Adipose tissue (tissue), 3 donors: ENCODE results near the gene TLE2. TPM values are rescaled to one million over a fixed set of nuclear protein-coding genes. Genes with fewer than 3 reads are reported as not detected.
A peak's percentile ranks its signal among the peaks of the same experiment; 100 is the strongest.
"Not testable (repeated sequence)": the region's sequence is repeated elsewhere in the genome, so short reads cannot be mapped to it uniquely, and the experiment has no call there.

Experiments
- H3K27ac ChIP-seq: one replicate; pipeline ENCODE4 v1.5.1; 2013; ENCODE audit warnings: low read depth, low read length
- WGBS, 3 donors: extraction: QIAGEN DNeasy Blood & Tissue Kit; methylation state at CpG; one replicate each; pipeline ENCODE4 v1.1.7; 2013; 5-methylcytosine and 5-hydroxymethylcytosine counted together
- polyA plus RNA-seq, 3 donors: library from polyadenylated mRNA; stranded (reverse); fragments of 200-250 nt; gene quantifications; one replicate each; pipeline ENCODE4 v1.2.3, GENCODE V29; 2013
- donor health status: healthy with polysubstance abuse.
- donor health status: Bipolar disorder and iron deficiency.
- donor health status: healthy.

TLE2 gene
- polyA plus RNA-seq, 3 donors, result 21.1 to 53.6 (median 25.2) TPM

DNA sequence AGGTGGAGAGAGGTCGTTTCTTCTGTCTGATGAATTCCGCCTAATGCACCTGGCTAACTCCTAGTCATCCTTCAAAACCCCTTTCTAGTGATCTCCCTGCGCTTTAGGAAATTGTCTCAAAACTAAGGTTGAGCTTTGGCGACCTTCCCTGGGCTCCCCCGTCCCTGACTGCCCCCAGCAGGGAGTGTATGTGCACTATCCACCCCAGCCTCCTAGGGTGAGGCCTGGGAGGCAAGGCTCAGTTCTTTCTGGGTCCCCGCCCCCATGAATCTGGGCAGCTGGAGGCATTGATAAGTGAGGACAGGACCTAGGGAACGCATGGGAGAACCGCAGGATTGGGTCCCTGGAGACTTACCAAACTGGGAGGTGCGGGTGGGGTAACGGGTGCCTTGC lies 51.3 kb downstream of the TLE2 start:
- 29 to 60% (median 51%) methylated on average over 10 of the region's 10 CpGs for WGBS, 3 donors
- H3K27ac ChIP-seq, result no peak overlapping the region

DNA sequence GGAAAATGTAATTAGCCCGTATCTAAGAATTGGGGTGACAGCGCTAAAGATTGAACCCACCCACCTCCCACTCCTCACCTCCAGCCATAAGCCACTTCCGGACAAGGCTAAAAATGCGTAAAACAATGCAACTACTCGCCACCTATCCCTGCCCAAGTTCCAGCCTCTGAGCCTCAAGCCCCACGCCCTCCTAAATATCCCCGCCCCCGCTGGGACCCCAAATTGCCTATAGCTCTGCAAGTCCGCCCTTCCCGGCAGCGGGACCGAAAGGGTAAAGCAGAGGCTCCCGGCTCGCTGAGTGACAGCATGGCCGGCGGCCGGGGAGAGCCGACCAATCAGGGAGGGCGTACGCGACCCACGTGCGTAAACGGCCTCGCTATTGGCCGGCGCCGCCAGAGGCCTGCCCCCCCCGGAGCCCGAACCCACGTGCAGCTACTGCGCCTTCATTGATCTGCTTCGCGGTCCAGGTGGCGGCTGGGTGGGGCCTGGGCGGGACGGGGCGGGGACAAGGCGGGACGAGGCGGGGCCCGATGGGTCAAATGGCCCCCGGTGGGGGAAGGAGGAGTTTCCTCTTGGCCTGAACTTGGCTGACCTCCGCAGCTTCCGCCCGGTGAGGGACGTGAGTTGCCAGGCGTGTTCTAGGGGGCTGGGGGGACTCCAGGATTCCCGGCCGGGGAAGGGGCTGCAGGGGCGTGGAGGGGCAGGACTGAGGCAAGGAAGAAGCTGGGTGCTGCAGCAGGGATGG lies 51.9 kb downstream of the TLE2 start, which contains the start of gene TLE6:
TLE6 (plus strand) TSS at position 564 of the 745 bp plus-strand sequence. CDS start 670 bp downstream, outside the sequence.
- H3K27ac ChIP-seq, result no peak within 1 kb of the TSS
- 0 to 1% (median 1%) methylated on average over 50 to 51 of the region's 51 CpGs for WGBS, 3 donors

DNA sequence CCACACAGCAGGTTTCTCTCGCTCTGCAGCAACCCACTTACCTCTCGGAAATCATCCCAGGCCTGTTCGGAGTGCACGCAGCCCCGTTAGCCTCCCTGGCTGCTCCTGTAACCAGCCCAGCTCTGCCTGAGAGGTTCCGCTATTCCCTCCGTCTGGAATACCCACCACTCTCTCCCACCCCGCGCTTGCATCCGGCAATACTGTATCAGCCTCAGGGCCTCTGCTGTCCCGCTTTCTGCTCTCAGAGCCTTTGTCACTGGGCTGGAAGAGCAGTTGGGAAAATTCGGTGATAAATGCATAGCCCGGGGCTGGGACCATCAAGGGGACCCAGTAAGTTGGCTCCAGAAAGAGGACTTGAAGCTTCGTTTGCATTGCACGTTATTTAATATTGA lies 52.5 kb downstream of the TLE2 start:
- H3K27ac ChIP-seq, result no peak overlapping the region
- WGBS, 3 donors, result 10 to 20% (median 15%) methylated on average over 15 of the region's 15 CpGs

DNA sequence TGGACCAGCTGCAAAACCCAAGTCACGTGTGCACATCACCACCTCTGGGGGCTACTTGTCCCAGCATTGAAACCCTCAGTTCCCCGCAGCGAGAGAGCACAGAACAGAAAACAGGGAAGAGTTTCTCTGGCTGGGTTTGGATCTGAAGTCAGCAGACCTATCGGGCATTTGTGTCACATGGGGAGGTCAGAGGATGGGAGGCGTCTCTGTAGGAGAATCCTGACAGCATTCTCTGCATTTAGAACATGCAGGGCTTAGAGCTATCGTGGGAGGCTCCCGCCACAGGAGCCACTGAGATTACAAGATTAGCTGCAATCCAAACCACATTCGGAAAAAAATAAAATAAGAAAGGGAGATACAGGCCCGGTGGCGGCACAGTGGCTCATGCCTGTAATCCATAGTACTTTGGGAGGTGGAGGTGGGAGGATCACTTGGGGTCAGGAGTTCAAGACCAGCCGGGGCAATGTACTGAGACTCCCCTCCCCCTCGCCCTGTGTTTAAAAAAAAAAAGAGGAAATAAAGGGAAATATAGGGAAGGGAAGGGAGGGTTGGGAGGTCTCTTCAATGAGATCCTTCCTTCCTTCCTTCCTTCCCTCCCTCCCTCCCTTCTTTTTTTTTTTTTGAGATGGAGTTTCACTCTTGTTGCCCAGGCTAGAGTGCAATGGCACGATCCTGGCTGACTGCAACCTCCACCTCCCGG lies 54.6 kb downstream of the TLE2 start:
- no peak overlapping the region for H3K27ac ChIP-seq
- WGBS, 3 donors, result 6 to 62% (median 11%) methylated on average over 13 to 14 of the region's 14 CpGs

DNA sequence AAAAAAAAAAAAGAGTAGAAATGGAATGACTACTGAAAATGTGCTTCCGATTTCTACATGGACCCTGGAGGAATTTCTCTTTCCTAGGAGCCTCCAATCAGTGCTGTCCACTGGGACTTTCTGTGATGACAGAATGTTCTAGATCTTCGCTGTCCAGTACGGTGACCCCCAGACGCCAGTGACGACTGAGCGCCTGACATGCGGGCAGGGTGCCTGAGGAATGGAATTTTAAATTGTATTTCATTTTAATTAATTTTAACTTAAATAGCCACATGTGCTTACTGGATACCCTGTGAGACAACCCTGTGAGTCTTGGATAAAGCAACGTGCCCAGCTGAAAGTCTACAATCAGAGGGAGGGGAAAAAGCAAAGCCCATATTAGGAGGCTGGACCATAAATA lies 55.9 kb downstream of the TLE2 start:
- 49 to 70% (median 55%) methylated on average over 8 of the region's 8 CpGs for WGBS, 3 donors
- H3K27ac ChIP-seq, result no peak overlapping the region

DNA sequence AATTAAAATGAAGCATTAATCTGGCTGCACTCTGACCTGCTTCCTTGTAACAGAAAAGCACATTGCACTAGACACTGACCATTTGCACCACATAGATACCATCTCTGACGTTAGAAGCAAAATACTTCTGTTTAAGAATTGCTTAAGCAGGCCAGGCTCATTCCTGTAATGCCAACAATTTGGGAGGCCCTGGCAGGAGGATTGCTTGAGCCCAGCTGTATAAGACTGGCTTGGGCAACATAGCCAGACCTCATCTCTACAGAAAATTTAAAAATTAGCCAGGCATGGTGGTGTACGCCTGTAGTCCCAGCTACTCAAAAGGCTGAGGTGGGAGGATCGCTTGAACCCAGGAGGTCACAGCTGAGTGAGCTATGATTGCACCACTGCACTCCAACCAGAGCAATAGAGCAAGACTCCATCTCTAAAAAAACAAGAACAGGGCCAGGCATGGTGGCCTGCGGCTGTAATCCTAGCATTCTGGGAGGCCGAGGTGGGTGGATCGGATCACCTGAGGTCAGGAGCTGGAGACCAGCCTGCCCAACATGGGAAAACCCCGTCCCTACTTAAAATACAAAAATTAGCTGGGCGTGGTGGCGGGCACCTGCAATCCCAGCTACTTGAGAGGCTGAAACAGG lies 58.8 kb downstream of the TLE2 start:
- 70 to 85% (median 79%) methylated on average over 9 of the region's 9 CpGs for WGBS, 3 donors
- no peak overlapping the region for H3K27ac ChIP-seq

DNA sequence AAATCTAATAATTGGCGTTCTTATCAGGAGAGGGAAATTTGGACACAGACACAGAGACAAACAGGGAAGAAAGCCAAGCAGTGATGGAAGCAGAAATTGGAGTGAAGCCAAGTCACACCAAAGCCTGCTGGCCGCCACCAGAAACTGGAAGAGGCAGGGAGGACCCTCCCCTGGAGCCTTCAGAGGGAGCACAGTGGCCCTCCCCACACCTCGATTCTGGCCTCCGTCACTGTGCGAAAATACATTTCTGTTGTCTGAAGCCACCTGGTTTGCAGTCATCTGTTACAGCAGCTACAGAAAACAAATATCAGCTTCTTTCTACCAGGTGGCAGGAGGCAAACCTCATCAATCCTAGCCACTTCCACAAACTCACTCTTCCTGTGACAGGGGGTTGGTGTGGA lies 60.0 kb downstream of the TLE2 start:
- H3K27ac ChIP-seq, result no peak overlapping the region
- 10 to 25% (median 24%) methylated on average over 5 of the region's 5 CpGs for WGBS, 3 donors

DNA sequence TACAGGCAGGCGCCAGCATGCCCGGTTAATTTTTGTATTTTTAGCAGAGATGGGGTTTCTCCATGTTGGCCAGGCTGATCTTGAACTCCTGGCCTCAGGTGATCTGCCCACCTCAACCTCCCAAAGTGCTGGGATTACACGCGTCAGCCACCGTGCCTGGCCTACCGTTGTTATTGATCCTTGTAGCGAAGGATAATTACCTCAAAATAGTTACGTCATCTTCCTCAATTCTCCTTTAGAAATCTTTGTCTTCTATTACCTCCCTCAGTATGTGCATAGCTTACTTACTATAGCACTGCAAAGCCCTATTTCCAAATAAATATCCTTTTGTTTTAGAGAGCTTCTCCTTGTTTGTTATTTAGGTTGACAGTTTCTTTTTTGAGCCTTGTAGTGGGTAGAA lies 61.1 kb downstream of the TLE2 start:
- 74 to 85% (median 85%) methylated on average over 8 of the region's 8 CpGs for WGBS, 3 donors
- H3K27ac ChIP-seq, result no peak overlapping the region

DNA sequence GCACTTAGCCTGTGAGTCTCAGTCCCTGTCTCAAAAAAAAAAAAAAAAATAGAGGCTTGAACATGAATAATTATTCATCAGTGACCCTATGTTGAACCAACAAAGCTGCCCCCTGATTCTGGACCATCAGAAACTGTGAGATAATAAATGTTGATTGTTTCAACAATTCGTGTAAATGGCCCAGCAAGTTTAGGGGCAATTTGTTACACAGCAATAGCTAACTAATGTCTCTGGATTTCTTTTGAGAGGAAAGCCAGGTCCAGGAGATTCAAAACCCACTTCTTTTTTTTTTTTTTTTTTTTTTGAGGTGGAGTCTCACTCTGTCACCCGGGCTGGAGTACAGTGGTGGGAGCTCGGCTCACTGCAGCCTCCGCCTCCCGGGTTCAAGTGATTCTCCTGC lies 64.2 kb downstream of the TLE2 start:
- no peak overlapping the region for H3K27ac ChIP-seq
- WGBS, 3 donors, result 94 to 97% (median 96%) methylated on average over 5 of the region's 5 CpGs

DNA sequence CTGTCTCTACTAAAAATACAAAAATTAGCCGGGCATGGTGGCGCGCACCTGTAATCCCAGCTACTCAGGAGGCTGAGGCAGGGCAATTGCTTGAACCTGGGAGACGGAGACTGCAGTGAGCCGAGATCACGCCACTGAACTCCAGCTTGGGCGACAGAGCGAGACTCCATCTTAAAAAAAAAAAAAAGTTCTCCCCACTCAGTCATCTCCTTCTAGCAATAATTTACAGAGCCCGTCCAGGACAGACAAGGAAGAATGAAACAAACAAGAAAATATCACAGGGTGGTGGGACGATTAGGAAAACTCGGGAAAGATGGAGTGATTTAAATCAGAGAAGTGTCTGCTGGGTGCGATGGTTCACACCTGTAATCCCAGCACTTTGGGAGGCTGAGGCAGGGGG lies 65.4 kb downstream of the TLE2 start:
- not testable (repeated sequence) for H3K27ac ChIP-seq
- WGBS, 3 donors, result 78 to 92% (median 91%) methylated on average over 12 of the region's 12 CpGs

DNA sequence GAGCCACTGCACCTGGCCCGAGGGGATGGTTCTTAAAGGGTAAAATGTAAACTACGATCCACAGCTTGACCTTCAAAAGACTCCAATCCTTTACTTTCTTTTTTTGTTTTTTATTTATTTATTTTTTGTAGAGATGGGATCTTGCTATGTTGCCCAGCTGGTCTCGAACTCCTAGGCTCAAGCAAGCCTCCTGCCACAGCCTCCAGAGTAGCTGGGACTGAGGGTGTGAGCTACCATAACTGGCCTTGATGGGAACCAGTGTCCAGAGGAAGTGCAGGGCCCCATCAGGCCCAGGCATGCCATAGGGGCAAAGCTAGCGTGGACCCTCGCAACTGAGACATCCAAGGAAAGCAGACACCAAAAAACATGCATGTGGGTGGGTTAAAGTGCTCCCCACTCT lies 66.0 kb downstream of the TLE2 start:
- H3K27ac ChIP-seq, result no peak overlapping the region
- 83 to 97% (median 91%) methylated on average over 5 of the region's 5 CpGs for WGBS, 3 donors

DNA sequence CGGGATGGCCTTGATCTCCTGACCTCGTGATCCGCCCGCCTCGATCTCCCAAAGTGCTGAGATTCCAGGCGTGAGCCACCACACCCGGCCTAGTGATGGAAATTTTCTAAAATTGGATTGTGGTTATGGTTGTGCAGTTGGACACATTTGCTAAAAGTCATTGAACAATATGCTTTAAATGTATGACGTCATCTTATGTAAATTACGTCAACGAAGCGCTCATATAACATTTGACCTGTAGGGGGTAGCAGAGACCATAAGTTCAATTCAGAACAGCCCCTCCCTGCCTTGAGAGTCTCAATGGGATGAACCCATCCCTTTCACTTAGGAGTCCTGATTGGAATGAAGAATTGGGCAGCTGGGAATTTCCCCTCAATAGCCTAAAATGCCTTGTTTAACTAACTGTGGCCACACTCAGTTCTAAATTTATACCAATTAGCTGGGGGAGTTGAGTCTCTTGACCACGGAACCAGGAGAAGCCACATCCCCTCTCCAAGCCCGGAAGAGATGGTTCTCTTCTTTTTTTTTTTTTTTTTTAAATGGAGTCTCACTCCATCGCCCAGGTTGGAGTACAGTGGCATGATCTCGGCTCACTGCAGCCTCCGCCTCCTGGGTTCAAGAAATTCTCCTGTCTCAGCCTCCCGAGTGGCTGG lies 66.9 kb downstream of the TLE2 start:
- no peak overlapping the region for H3K27ac ChIP-seq
- WGBS, 3 donors, result 30 to 34% (median 32%) methylated on average over 17 of the region's 17 CpGs

DNA sequence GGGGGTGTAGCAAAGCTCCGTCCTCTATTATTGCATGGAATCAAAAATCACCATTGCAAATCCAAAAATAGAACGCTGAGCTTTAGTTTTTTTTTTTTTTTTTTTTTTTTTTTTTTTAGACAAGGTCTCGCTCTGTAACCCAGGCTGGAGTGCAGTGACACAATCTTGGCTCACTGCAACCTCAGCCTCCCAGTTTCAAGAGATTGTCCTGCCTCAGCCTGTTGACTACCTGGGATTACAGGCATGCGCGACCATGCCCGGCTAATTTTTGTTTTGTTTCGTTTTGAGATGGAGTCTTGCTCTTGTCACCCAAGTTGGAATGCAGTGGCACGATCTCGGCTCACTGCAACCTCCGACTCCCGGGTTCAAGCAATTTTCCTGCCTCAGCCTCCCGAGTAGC lies 69.0 kb downstream of the TLE2 start:
- H3K27ac ChIP-seq, result no peak overlapping the region
- 77 to 92% (median 86%) methylated on average over 11 to 12 of the region's 12 CpGs for WGBS, 3 donors

DNA sequence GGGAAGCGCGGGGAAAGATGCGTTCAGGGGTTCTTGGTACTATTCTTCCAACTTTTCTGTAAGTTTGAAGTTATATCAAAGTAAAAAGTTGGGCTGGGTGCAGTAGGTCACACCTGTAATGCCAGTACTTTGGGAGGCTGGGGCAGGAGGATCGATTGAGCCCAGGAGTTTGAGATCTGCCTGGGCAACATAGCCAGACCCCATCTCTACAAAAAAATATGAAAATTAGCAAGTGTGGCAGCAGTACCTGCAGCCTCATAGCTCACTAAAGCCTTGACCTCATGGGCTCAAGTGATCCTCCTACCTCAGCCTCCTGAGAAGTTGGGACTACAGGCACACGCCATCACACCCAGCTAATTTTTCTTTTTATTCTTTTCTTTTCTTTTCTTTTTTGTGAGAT lies 71.9 kb downstream of the TLE2 start:
- WGBS, 3 donors, result 92 to 97% (median 96%) methylated on average over 5 of the region's 5 CpGs
- H3K27ac ChIP-seq, result no peak overlapping the region

DNA sequence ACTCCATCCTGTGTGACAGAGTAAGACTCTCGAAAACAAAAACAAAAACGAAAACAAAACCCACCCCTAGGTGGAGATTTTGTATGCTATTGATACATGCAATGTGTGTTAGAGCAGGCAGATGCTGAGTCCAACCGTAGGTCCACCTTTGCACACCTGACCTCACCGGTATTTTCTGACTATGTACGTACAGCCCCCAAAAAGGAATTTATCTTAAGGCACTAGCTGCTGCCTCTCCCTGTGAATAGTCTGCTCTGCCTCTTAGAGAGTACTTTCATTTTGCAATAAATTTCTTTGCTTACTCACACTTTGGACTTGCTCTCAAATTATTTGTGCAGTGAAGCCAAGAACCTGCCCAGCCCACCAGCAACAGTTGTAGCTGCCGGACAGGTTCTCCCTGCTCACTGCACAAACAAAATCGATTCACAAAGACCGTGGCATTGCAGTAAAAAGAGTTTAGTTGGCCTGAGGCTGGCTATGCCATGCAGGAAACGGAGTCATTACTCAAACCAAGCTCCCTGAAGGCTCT lies 76.1 kb downstream of the TLE2 start:
- WGBS, 3 donors, result 13 to 55% (median 51%) methylated on average over 9 of the region's 9 CpGs
- H3K27ac ChIP-seq, result no peak overlapping the region

DNA sequence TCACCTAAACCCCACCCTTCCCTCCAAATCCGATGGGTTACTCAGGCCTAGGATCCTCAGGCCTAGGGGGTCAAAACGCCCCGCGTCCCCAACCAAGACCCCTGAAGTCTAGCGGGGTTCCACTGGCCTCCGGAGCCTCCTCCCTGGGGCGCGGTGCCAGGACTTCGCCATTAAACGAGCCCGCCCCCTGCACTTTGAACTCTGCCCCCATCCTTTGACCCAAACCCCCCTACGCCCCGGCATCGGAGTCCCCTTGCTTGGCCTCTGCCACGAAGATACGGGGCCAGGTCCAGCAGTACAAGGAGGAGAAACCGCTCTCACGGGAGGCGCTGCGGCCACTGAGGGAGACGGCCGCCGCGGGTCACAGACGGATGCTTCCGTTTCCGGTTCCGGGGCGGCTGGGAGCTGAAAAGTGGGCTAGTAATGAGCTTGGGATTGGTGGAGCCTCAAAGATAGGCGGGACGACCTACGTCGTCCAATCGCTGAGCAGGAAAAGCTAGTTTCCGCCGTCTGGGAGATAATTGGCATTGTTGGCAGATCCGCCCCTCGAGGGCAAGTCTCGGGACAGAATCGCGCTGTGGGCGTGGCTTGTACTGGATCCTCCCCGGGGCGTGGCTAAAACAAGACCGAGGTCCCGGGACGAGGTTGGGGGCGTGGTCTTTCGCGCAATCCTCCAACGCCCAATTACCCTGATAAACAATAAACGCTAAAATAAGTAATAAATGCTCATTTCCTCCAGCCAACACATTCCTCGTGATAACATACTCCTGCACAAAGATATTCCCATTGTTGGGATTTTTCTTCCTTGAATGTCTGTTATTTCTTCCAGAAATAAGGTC lies 78.6 kb downstream of the TLE2 start:
- 0% methylated on average over 52 to 53 of the region's 53 CpGs for WGBS, 3 donors
- peak overlapping the region; percentile 13 for H3K27ac ChIP-seq

DNA sequence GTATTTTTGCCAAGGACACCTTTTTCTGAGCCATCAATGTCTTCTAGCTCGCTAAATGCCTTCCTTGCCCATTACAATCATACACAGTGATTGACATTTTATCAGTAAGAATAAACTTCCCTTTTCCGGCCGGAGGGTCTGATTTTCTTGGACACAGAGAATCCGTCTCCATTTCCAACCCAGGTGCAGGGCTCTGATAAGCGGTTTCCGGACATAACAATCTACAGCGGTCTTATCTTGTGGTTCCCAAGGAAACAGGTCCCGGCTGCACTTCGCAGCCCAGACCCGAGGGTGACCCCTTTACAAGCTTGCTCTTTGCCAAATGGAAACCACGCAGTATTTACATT lies 79.2 kb downstream of the TLE2 start:
- WGBS, 3 donors, result 0 to 1% (median 1%) methylated on average over 11 of the region's 11 CpGs
- peak overlapping the region; percentile 13 for H3K27ac ChIP-seq
